Measurements from ENCODE around the gene TMEM255A.

DNA sequence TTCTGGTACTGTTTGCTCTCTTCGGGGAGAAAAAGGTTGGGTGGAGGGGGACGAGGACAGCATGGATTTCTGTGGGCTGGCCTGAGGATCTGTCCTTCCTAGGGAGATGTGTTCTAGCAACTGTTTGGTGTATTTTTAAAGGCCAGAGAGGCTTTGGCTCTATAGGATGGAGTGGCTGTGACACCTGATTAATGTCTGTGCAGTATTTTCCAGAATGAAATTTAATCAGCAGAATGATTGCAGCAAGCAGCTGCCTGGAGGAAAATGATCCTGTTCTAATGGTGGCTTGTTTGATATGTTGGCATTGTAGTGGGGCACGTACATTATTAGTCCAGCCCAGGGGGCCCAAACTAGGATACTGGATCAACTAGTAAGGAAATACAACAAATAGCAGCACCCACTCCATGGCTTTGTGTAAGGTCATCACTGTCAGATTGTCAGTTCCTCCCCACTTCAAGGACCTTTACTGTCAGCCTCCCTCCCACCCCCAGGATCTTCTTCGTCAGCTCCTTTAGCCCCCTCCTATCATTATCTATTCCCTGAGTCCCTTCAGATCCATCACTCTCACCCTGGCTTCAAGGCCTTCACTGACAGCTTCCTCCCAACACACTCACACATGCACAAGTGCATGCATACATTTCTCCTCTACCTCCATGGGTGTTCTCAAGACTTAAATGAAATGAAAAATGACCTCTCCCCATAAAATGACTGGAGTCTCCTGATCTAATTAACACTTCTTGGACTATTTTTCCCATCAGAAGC is 10.4 kb upstream of the TMEM255A start:
- TF ChIP-seq, protein P1, sequence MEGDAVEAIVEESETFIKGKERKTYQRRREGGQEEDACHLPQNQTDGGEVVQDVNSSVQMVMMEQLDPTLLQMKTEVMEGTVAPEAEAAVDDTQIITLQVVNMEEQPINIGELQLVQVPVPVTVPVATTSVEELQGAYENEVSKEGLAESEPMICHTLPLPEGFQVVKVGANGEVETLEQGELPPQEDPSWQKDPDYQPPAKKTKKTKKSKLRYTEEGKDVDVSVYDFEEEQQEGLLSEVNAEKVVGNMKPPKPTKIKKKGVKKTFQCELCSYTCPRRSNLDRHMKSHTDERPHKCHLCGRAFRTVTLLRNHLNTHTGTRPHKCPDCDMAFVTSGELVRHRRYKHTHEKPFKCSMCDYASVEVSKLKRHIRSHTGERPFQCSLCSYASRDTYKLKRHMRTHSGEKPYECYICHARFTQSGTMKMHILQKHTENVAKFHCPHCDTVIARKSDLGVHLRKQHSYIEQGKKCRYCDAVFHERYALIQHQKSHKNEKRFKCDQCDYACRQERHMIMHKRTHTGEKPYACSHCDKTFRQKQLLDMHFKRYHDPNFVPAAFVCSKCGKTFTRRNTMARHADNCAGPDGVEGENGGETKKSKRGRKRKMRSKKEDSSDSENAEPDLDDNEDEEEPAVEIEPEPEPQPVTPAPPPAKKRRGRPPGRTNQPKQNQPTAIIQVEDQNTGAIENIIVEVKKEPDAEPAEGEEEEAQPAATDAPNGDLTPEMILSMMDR (IDR thresholded peaks at IDR 0.05) = no peak
- no peak for TF ChIP-seq POLR2AphosphoS5 (IDR thresholded peaks at IDR 0.05; ENCODE audit: low read depth, low read length)
- TF ChIP-seq, protein P2, sequence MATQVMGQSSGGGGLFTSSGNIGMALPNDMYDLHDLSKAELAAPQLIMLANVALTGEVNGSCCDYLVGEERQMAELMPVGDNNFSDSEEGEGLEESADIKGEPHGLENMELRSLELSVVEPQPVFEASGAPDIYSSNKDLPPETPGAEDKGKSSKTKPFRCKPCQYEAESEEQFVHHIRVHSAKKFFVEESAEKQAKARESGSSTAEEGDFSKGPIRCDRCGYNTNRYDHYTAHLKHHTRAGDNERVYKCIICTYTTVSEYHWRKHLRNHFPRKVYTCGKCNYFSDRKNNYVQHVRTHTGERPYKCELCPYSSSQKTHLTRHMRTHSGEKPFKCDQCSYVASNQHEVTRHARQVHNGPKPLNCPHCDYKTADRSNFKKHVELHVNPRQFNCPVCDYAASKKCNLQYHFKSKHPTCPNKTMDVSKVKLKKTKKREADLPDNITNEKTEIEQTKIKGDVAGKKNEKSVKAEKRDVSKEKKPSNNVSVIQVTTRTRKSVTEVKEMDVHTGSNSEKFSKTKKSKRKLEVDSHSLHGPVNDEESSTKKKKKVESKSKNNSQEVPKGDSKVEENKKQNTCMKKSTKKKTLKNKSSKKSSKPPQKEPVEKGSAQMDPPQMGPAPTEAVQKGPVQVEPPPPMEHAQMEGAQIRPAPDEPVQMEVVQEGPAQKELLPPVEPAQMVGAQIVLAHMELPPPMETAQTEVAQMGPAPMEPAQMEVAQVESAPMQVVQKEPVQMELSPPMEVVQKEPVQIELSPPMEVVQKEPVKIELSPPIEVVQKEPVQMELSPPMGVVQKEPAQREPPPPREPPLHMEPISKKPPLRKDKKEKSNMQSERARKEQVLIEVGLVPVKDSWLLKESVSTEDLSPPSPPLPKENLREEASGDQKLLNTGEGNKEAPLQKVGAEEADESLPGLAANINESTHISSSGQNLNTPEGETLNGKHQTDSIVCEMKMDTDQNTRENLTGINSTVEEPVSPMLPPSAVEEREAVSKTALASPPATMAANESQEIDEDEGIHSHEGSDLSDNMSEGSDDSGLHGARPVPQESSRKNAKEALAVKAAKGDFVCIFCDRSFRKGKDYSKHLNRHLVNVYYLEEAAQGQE (IDR thresholded peaks at IDR 0.05; ENCODE audit: insufficient read depth in 1 of 2, low read depth in 2 of 2, low read length in 1 of 2) = no peak

Measured in Panc1 (cell line).